Measurements from ENCODE around the gene AKAP6.

AKAP6 gene

GRCh38 chr14:32826404-32827082, 497.4 kb downstream of the AKAP6 start:
- H2AFZ ChIP-seq = no peak overlapping the region
- no peaks in the 10 kb centered on the region for H3K36me3 ChIP-seq (ENCODE audit: control insufficient read depth, insufficient read depth, low read length)
- H3K4me2 ChIP-seq (ENCODE audit: low read length) = no peak overlapping the region
- H3K9me3 ChIP-seq (ENCODE audit: control insufficient read depth, low read length) = no peaks in the 10 kb centered on the region
- H3K79me2 ChIP-seq = no peaks in the 10 kb centered on the region
- no peak overlapping the region for H3K4me3 ChIP-seq (ENCODE audit: low read depth, low read length)
- TF ChIP-seq CTCF (IDR thresholded peaks at IDR 0.05) = no peak
- no peak overlapping the region for H3K27ac ChIP-seq
- no peak overlapping the region for H3K9ac ChIP-seq
- no peaks in the 10 kb centered on the region for H3K27me3 ChIP-seq (ENCODE audit: control insufficient read depth, insufficient read depth, low read length)
- no peaks in the 10 kb centered on the region for H3K4me1 ChIP-seq

- no peaks in the 10 kb centered on the region for H3K4me1 ChIP-seq
- no peak overlapping the region for H3K27ac ChIP-seq
- H3K4me2 ChIP-seq (ENCODE audit: low read length) = no peak overlapping the region
- no peak overlapping the region for H2AFZ ChIP-seq
- H3K9ac ChIP-seq = no peak overlapping the region
- no peaks in the 10 kb centered on the region for H3K79me2 ChIP-seq
- no peaks in the 10 kb centered on the region for H3K27me3 ChIP-seq (ENCODE audit: control insufficient read depth, insufficient read depth, low read length)
- H3K36me3 ChIP-seq (ENCODE audit: control insufficient read depth, insufficient read depth, low read length) = no peaks in the 10 kb centered on the region
- no peaks in the 10 kb centered on the region for H3K9me3 ChIP-seq (ENCODE audit: control insufficient read depth, low read length)
- H3K4me3 ChIP-seq (ENCODE audit: low read depth, low read length) = no peak overlapping the region
- no peak for TF ChIP-seq CTCF (IDR thresholded peaks at IDR 0.05)
Observed at GRCh38 chr14:32827514-32827913, 498.4 kb downstream of the AKAP6 start.

GRCh38 chr14:32835924-32836323, 506.8 kb downstream of the AKAP6 start:
- Histone ChIP-seq H3K4me1 (no peaks in the 10 kb centered on the region), H3K9me3 (ENCODE audit: control insufficient read depth, low read length) (no peaks in the 10 kb centered on the region), H3K9ac (no peak overlapping the region), H3K4me3 (ENCODE audit: low read depth, low read length) (no peak overlapping the region), H3K36me3 (ENCODE audit: control insufficient read depth, insufficient read depth, low read length) (no peaks in the 10 kb centered on the region), H3K27ac (no peak overlapping the region), H3K27me3 (ENCODE audit: control insufficient read depth, insufficient read depth, low read length) (no peaks in the 10 kb centered on the region), H2AFZ (no peak overlapping the region), H3K4me2 (ENCODE audit: low read length) (no peak overlapping the region), H3K79me2 (no peaks in the 10 kb centered on the region)
- TF ChIP-seq CTCF (IDR thresholded peaks at IDR 0.05) = no peak

GRCh38 chr14:32841698-32842097, 512.6 kb downstream of the AKAP6 start:
- no peaks in the 10 kb centered on the region for H3K36me3 ChIP-seq (ENCODE audit: control insufficient read depth, insufficient read depth, low read length)
- no peak overlapping the region for H3K9ac ChIP-seq
- H3K4me3 ChIP-seq (ENCODE audit: low read depth, low read length) = no peak overlapping the region
- no peak overlapping the region for H3K4me2 ChIP-seq (ENCODE audit: low read length)
- H2AFZ ChIP-seq = no peak overlapping the region
- no peaks in the 10 kb centered on the region for H3K9me3 ChIP-seq (ENCODE audit: control insufficient read depth, low read length)
- no peak overlapping the region for H3K27ac ChIP-seq
- no peak for TF ChIP-seq CTCF (IDR thresholded peaks at IDR 0.05)
- H3K4me1 ChIP-seq = no peaks in the 10 kb centered on the region
- no peaks in the 10 kb centered on the region for H3K27me3 ChIP-seq (ENCODE audit: control insufficient read depth, insufficient read depth, low read length)
- no peaks in the 10 kb centered on the region for H3K79me2 ChIP-seq

GRCh38 chr14:32846821-32847365, 517.8 kb downstream of the AKAP6 start:
- no peaks in the 10 kb centered on the region for H3K36me3 ChIP-seq (ENCODE audit: control insufficient read depth, insufficient read depth, low read length)
- H3K27me3 ChIP-seq (ENCODE audit: control insufficient read depth, insufficient read depth, low read length) = no peaks in the 10 kb centered on the region
- TF ChIP-seq CTCF (IDR thresholded peaks at IDR 0.05) = no peak
- no peaks in the 10 kb centered on the region for H3K9me3 ChIP-seq (ENCODE audit: control insufficient read depth, low read length)
- H2AFZ ChIP-seq = no peak overlapping the region
- H3K79me2 ChIP-seq = no peaks in the 10 kb centered on the region
- H3K9ac ChIP-seq = no peak overlapping the region
- no peak overlapping the region for H3K4me2 ChIP-seq (ENCODE audit: low read length)
- no peaks in the 10 kb centered on the region for H3K4me1 ChIP-seq
- H3K27ac ChIP-seq = no peak overlapping the region
- H3K4me3 ChIP-seq (ENCODE audit: low read depth, low read length) = no peak overlapping the region

All from parathyroid adenoma (tissue), 2 donors.